ENCODE results near the gene MACROD2. TPM values are rescaled to one million over a fixed set of nuclear protein-coding genes. Genes with fewer than 3 reads are reported as not detected.
"Not testable (repeated sequence)": the region's sequence is repeated elsewhere in the genome, so short reads cannot be mapped to it uniquely, and the experiment has no call there.

The MACROD2 gene
- total RNA-seq, 2 donors from 2014 or later: 0.94 to 10.4 TPM

DNA sequence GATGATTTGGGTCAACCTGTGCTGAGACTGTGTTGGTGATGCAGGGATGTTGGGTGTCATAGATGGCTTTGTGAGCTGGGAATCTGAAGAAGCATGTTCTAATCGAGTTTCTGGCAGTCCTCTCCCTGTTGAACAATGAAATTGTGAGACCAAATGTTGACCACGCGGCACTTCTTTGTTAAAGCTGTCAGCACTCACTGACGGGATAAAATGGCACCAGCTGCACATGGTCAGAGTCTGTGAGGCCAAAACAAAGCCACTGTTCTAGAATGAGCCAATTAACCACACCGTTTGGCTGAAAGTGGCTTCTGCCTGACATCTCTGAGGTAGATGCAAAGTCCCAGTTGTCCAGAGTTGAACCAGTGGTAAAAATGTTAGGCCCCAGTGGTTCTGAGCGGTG lies 2015.7 kb downstream of the MACROD2 start:
- no peak for DNase-seq (ENCODE audit: low spot score)
- H3K9me3 ChIP-seq: no peaks in the 10 kb centered on the region
- H3K27me3 ChIP-seq: no peaks in the 10 kb centered on the region
- H3K27ac ChIP-seq: no peak overlapping the region
- TF ChIP-seq, protein P1, sequence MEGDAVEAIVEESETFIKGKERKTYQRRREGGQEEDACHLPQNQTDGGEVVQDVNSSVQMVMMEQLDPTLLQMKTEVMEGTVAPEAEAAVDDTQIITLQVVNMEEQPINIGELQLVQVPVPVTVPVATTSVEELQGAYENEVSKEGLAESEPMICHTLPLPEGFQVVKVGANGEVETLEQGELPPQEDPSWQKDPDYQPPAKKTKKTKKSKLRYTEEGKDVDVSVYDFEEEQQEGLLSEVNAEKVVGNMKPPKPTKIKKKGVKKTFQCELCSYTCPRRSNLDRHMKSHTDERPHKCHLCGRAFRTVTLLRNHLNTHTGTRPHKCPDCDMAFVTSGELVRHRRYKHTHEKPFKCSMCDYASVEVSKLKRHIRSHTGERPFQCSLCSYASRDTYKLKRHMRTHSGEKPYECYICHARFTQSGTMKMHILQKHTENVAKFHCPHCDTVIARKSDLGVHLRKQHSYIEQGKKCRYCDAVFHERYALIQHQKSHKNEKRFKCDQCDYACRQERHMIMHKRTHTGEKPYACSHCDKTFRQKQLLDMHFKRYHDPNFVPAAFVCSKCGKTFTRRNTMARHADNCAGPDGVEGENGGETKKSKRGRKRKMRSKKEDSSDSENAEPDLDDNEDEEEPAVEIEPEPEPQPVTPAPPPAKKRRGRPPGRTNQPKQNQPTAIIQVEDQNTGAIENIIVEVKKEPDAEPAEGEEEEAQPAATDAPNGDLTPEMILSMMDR (IDR thresholded peaks at IDR 0.05): no peak
- H3K4me1 ChIP-seq: no peaks in the 10 kb centered on the region
- H3K36me3 ChIP-seq: no peaks in the 10 kb centered on the region
- H3K4me3 ChIP-seq: no peak overlapping the region

DNA sequence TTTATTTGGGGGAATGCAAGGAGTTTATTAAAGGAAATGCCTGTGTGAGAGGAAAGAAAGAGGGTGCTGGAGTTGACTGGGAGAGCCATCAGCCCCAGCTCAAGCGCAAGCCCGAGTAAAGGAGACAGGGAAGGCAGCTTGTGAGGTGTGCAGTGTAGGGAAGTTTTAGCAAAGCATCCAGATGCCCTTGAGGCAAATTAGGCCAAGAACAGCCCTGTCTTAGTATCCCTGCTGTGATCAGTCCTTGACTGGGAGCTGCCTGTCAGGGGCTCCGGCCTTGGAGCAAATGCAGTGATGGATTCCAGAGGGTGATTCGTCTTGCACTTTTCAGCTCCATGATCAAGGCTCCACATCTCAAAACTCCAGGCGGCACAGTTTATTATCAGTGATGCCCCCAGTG lies 2016.2 kb downstream of the MACROD2 start:
- Histone ChIP-seq H3K9me3 (no peaks in the 10 kb centered on the region), H3K4me3 (no peak overlapping the region), H3K27ac (no peak overlapping the region), H3K4me1 (no peaks in the 10 kb centered on the region), H3K36me3 (no peaks in the 10 kb centered on the region), H3K27me3 (no peaks in the 10 kb centered on the region)
- DNase-seq (ENCODE audit: low spot score): no peak
- TF ChIP-seq, protein P1 (IDR thresholded peaks at IDR 0.05): no peak

DNA sequence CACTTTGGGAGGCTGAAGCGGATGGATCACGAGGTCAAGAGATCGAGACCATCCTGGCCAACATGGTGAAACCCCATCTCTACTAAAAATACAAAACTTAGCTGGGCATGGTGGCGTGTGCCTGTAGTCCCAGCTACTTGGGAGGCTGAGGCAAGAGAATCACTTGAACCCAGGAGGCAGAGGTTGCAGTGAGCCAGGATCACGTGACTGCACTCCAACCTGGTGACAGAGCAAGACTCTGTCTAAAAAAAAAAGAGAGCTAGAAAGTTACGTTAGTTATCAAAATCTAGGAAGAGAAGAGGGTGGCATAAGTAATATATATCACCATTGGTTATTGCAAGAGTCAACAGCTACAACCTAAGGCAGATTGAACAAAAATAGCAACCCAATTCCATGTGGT lies 2017.6 kb downstream of the MACROD2 start:
- H3K27ac ChIP-seq; DNase-seq (ENCODE audit: low spot score); H3K36me3 ChIP-seq; H3K9me3 ChIP-seq; H3K4me3 ChIP-seq; H3K27me3 ChIP-seq; H3K4me1 ChIP-seq: not testable (repeated sequence)

DNA sequence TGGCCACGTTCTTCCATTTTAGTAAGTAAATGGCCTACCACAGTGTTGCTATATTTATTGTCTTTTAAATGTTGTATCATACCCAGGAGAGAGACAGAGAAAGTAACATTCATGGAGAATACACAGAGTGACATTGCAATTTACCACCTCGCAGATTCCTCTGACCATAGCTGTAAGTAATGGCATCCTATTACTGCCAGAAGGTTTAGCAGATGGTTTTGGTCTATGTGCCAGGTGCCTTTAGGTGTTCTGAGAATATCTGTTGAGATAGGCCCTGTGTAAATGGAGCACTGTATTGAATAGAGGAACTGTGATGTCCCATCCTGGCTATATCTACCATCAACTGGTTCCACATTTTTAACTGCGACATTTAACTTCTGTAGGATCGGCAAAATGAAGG lies 2018.3 kb downstream of the MACROD2 start:
- no peaks in the 10 kb centered on the region for H3K36me3 ChIP-seq
- H3K27me3 ChIP-seq: no peaks in the 10 kb centered on the region
- TF ChIP-seq, protein P1 (IDR thresholded peaks at IDR 0.05): no peak
- H3K4me3 ChIP-seq: no peak overlapping the region
- H3K27ac ChIP-seq: no peak overlapping the region
- no peaks in the 10 kb centered on the region for H3K9me3 ChIP-seq
- no peak for DNase-seq (ENCODE audit: low spot score)
- H3K4me1 ChIP-seq: no peaks in the 10 kb centered on the region

DNA sequence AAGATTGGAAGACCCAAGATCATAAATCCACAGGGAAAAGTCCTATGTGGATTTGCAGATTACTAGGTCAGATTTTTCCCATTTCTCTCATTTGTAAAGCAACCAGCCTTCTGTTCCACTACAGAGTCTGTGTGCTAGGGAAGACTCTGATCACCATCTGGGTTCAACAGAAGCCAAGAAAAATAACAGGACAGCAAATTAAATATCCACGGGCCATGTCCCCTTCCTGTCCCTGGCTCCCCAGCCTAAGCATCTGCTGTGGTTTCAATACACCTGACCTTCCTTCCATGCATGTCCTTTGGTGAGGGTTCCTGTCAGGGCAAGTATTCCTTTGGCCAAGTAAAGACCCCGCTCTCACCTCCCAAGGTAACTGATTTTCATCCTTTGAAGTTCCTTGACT lies 2019.1 kb downstream of the MACROD2 start:
- no peaks in the 10 kb centered on the region for H3K9me3 ChIP-seq
- no peak overlapping the region for H3K27ac ChIP-seq
- H3K36me3 ChIP-seq: no peaks in the 10 kb centered on the region
- no peak overlapping the region for H3K4me3 ChIP-seq
- H3K4me1 ChIP-seq: no peaks in the 10 kb centered on the region
- no peak for DNase-seq (ENCODE audit: low spot score)
- H3K27me3 ChIP-seq: no peaks in the 10 kb centered on the region
- TF ChIP-seq, protein P1 (IDR thresholded peaks at IDR 0.05): no peak

DNA sequence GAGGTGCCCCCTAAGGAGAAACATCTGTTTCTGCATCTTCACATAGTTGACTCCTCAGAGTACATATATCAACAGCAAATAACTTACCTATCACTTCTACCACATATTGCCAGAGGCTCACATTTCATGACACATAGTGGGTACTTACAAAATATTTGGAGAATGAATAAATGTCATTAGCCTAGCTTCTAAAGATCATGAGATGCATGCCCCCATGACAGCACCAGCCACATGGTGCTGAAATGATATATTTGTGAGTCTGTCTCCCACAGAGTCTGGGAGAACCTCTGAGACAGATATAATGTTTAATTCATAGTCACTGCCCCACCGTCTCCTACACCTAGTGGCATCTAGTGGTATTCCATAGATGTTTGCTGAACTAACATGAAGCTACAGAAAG lies 2022.3 kb downstream of the MACROD2 start:
- no peak for DNase-seq (ENCODE audit: low spot score)
- TF ChIP-seq, protein P1 (IDR thresholded peaks at IDR 0.05): no peak
- H3K36me3 ChIP-seq: no peaks in the 10 kb centered on the region
- H3K4me1 ChIP-seq: no peaks in the 10 kb centered on the region
- no peak overlapping the region for H3K4me3 ChIP-seq
- H3K9me3 ChIP-seq: no peaks in the 10 kb centered on the region
- no peaks in the 10 kb centered on the region for H3K27me3 ChIP-seq
- no peak overlapping the region for H3K27ac ChIP-seq

Data from right atrium auricular region (tissue), 2 donors.